Lower leg skin (tissue), 3 donors: ENCODE results near the gene SYNPO2.

Experiments
- CTCF ChIP-seq, 3 donors: fragments of 450-650 bp; IDR thresholded peaks; one replicate each; pipeline ENCODE4 v1.5.1; 2016; ENCODE audit warnings: antibody characterized with exemption in 3 of 3, mild to moderate bottlenecking in 3 of 3, moderate library complexity in 2 of 3
- POLR2A ChIP-seq, 2 donors: fragments of 450-650 bp; IDR thresholded peaks; one replicate each; pipeline ENCODE4 v1.6.1; 2016 to 2017; ENCODE audit warnings: antibody characterized with exemption in 2 of 2, mild to moderate bottlenecking in 1 of 2, moderate library complexity in 1 of 2

- TF ChIP-seq CTCF (IDR thresholded peaks at IDR 0.05) = no peak
- no peak for TF ChIP-seq POLR2A (IDR thresholded peaks at IDR 0.05)
Observed at GRCh38 chr4:118968813-118969212, 80.2 kb downstream of the SYNPO2 start.
